ENCODE results near the gene CD8A. TPM values are rescaled to one million over a fixed set of nuclear protein-coding genes. Genes with fewer than 3 reads are reported as not detected.
"Not testable (repeated sequence)": the region's sequence is repeated elsewhere in the genome, so short reads cannot be mapped to it uniquely, and the experiment has no call there.

Gene CD8A
- total RNA-seq, 1 donor from 2014 or later, result 0.19 TPM

DNA sequence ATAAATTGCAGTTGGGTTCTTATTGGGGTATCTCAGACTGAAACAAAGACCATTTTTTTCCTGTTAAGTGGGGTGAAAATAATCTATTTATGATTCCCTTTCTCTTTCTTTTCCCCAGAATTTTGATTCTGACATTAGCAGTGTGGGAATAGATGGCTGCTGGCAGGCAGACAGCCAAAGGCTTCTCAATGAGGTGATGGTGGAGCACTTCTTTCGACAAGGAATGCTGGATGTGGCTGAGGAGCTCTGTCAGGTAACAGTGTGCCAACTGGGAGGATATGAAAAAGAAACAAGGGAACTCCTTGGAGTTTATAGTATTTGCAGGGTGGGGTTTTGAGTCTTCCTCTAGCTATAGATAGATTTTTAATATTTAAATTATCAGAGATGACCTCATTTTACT, 38.9 kb downstream of the CD8A start:
- no peak overlapping the region for H3K27ac Mint-ChIP-seq
- H3K27me3 Mint-ChIP-seq, result no peaks in the 10 kb centered on the region
- H3K4me3 Mint-ChIP-seq (ENCODE audit: low read depth), result no peak overlapping the region
- H3K4me1 Mint-ChIP-seq (ENCODE audit: low read depth), result no peaks in the 10 kb centered on the region
- DNase-seq (ENCODE audit: low spot score, unreplicated experiment), result no peak
- peaks cover 54% of the 10 kb centered on the region for H3K36me3 Mint-ChIP-seq (ENCODE audit: insufficient read depth)
- peaks cover 14% of the 10 kb centered on the region for H3K9me3 Mint-ChIP-seq (ENCODE audit: low read depth)
- TF ChIP-seq, protein P1, sequence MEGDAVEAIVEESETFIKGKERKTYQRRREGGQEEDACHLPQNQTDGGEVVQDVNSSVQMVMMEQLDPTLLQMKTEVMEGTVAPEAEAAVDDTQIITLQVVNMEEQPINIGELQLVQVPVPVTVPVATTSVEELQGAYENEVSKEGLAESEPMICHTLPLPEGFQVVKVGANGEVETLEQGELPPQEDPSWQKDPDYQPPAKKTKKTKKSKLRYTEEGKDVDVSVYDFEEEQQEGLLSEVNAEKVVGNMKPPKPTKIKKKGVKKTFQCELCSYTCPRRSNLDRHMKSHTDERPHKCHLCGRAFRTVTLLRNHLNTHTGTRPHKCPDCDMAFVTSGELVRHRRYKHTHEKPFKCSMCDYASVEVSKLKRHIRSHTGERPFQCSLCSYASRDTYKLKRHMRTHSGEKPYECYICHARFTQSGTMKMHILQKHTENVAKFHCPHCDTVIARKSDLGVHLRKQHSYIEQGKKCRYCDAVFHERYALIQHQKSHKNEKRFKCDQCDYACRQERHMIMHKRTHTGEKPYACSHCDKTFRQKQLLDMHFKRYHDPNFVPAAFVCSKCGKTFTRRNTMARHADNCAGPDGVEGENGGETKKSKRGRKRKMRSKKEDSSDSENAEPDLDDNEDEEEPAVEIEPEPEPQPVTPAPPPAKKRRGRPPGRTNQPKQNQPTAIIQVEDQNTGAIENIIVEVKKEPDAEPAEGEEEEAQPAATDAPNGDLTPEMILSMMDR (IDR thresholded peaks at IDR 0.05; ENCODE audit: unreplicated experiment), result no peak

DNA sequence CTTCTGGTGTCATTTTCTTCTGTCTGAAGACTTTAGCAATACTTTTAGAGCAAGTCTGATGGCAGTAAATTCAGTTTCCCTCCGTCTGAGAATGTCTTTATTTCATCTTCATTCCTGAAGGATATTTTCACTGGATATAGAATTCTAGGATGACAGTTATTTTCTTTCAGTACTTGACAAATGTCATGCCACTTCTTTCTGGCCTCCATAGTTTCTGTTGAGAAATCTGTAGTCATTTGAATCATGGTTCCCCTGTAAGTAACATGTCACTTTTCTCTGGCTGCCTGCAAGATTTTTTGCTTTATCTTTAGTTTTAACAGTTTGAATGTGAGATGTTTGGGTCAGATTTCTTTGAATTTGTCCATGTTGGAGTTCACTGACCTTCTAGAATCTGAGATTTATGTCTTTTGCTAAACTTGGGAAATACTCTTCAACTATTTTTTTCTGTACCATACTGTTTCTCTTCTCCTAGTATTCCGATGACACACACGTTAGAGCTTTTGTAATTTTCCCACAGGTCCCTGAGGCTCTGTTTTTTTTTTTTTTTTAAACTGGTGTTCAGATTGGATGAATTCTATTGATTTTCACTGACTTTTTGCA, 40.4 kb downstream of the CD8A start:
- TF ChIP-seq, protein P1 (IDR thresholded peaks at IDR 0.05; ENCODE audit: unreplicated experiment), result no peak
- Mint-ChIP-seq H3K4me1 (ENCODE audit: low read depth) (no peaks in the 10 kb centered on the region), H3K27ac (no peak overlapping the region), H3K36me3 (ENCODE audit: insufficient read depth) (peaks cover 43% of the 10 kb centered on the region), H3K9me3 (ENCODE audit: low read depth) (peaks cover 14% of the 10 kb centered on the region), H3K27me3 (no peaks in the 10 kb centered on the region), H3K4me3 (ENCODE audit: low read depth) (no peak overlapping the region)
- DNase-seq (ENCODE audit: low spot score, unreplicated experiment), result no peak

GRCh38 chr2:86747711-86748639, 42.7 kb downstream of the CD8A start:
- H3K36me3 Mint-ChIP-seq (ENCODE audit: insufficient read depth), result peaks cover 37% of the 10 kb centered on the region
- TF ChIP-seq, protein P1 (IDR thresholded peaks at IDR 0.05; ENCODE audit: unreplicated experiment), result no peak
- no peaks in the 10 kb centered on the region for H3K4me1 Mint-ChIP-seq (ENCODE audit: low read depth)
- H3K27ac Mint-ChIP-seq, result no peak overlapping the region
- H3K27me3 Mint-ChIP-seq, result no peaks in the 10 kb centered on the region
- H3K9me3 Mint-ChIP-seq (ENCODE audit: low read depth), result peaks cover 14% of the 10 kb centered on the region
- no peak overlapping the region for H3K4me3 Mint-ChIP-seq (ENCODE audit: low read depth)
- no peak for DNase-seq (ENCODE audit: low spot score, unreplicated experiment)

DNA sequence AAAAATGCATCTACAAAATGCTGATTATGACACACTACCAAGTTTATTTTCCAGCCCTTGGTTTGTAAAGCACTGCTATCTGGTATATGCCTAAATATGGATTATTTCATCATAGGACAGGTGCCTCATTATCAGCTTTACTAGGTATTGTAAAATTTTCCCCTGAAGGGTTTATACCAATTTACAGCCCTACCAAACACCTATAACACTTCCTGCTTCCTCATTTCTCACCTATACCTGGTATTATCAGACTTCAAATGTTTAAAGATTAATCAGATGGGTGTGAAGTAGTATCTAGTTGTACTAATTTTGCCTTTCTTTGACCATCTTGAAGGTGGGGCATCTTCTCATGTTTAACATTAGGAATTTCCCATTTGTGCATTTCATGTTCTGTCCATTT, 43.8 kb downstream of the CD8A start:
- no peak overlapping the region for H3K4me3 Mint-ChIP-seq (ENCODE audit: low read depth)
- H3K27ac Mint-ChIP-seq, result no peak overlapping the region
- H3K36me3 Mint-ChIP-seq (ENCODE audit: insufficient read depth), result peaks cover 29% of the 10 kb centered on the region
- H3K9me3 Mint-ChIP-seq (ENCODE audit: low read depth), result peaks cover 14% of the 10 kb centered on the region
- DNase-seq (ENCODE audit: low spot score, unreplicated experiment), result no peak
- no peaks in the 10 kb centered on the region for H3K27me3 Mint-ChIP-seq
- H3K4me1 Mint-ChIP-seq (ENCODE audit: low read depth), result no peaks in the 10 kb centered on the region
- TF ChIP-seq, protein P1 (IDR thresholded peaks at IDR 0.05; ENCODE audit: unreplicated experiment), result no peak

GRCh38 chr2:86744152-86744551, 46.6 kb downstream of the CD8A start:
- TF ChIP-seq, protein P1 (IDR thresholded peaks at IDR 0.05; ENCODE audit: unreplicated experiment), result no peak
- peaks cover 6% of the 10 kb centered on the region for H3K36me3 Mint-ChIP-seq (ENCODE audit: insufficient read depth)

GRCh38 chr2:86741889-86742498, 48.7 kb downstream of the CD8A start:
- not testable (repeated sequence) for H3K36me3 Mint-ChIP-seq (ENCODE audit: insufficient read depth); H3K9me3 Mint-ChIP-seq (ENCODE audit: low read depth); H3K27me3 Mint-ChIP-seq; H3K4me3 Mint-ChIP-seq (ENCODE audit: low read depth); H3K27ac Mint-ChIP-seq; DNase-seq (ENCODE audit: low spot score, unreplicated experiment); H3K4me1 Mint-ChIP-seq (ENCODE audit: low read depth)

More at GRCh38 chr2:86744152-86744551, 46.6 kb downstream of the CD8A start:
- H3K9me3 Mint-ChIP-seq (ENCODE audit: low read depth), result peaks cover 2% of the 10 kb centered on the region
- H3K27me3 Mint-ChIP-seq, result no peaks in the 10 kb centered on the region
- no peak overlapping the region for H3K27ac Mint-ChIP-seq
- H3K4me3 Mint-ChIP-seq (ENCODE audit: low read depth), result no peak overlapping the region
- no peaks in the 10 kb centered on the region for H3K4me1 Mint-ChIP-seq (ENCODE audit: low read depth)
- no peak for DNase-seq (ENCODE audit: low spot score, unreplicated experiment)

- H3K27me3 Mint-ChIP-seq; DNase-seq (ENCODE audit: low spot score, unreplicated experiment); H3K36me3 Mint-ChIP-seq (ENCODE audit: insufficient read depth); H3K4me3 Mint-ChIP-seq (ENCODE audit: low read depth); H3K9me3 Mint-ChIP-seq (ENCODE audit: low read depth); H3K27ac Mint-ChIP-seq; H3K4me1 Mint-ChIP-seq (ENCODE audit: low read depth): not testable (repeated sequence)
These were observed 50.8 kb downstream of the CD8A start for GRCh38 chr2:86739889-86740288.

DNA sequence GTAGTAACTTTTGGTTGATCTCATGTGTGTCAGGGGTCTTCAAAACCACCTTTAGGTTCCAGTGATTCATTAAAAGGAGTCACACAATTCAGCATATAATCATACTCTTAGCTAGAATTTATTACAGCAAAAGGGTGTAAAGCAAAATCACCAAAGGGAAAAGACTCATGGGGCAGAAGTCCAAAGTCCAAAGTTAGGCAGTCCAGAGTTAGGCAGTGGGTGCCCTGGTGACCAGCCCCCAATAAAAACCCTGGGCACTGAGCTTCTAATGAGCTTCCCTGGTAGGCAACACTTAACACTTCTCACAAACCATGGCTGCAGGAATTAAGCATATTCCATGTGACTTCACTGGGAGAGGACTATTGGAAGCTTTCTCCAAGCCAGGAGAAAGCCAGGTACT, 51.2 kb downstream of the CD8A start:
- H3K4me1 Mint-ChIP-seq (ENCODE audit: low read depth); H3K9me3 Mint-ChIP-seq (ENCODE audit: low read depth); H3K36me3 Mint-ChIP-seq (ENCODE audit: insufficient read depth); H3K4me3 Mint-ChIP-seq (ENCODE audit: low read depth); DNase-seq (ENCODE audit: low spot score, unreplicated experiment); H3K27ac Mint-ChIP-seq; H3K27me3 Mint-ChIP-seq: not testable (repeated sequence)
